Iris pigment epithelial cell (primary cell): ENCODE results near the gene FOXJ3.
A peak's percentile ranks its signal among the peaks of the same experiment; 100 is the strongest.

Source experiments
- DNase-seq: peaks from one replicate; pipeline ENCODE4 v3.0.0-alpha.2; 2011; ENCODE audit warnings: low read depth

The FOXJ3 gene

GRCh38 chr1:42167611-42168390 lies 167.2 kb downstream of the FOXJ3 start:
- no peak for DNase-seq

- DNase-seq = peak; percentile 29
These were observed 169.4 kb downstream of the FOXJ3 start for GRCh38 chr1:42165511-42166210.

- no peak for DNase-seq
These were observed 170.2 kb downstream of the FOXJ3 start, which contains the start of gene GUCA2A for GRCh38 chr1:42164551-42165420. TSS of gene GUCA2A (minus strand) at chr1:42164745. CDS start at chr1:42164712, 33 bp downstream.

- DNase-seq = no peak
These were observed 171.2 kb downstream of the FOXJ3 start for GRCh38 chr1:42163536-42164503.

GRCh38 chr1:42163114-42163513 lies 171.9 kb downstream of the FOXJ3 start:
- no peak for DNase-seq

GRCh38 chr1:42162181-42162580 lies 172.9 kb downstream of the FOXJ3 start:
- DNase-seq = no peak

- peak; percentile 28 for DNase-seq
These were observed 176.8 kb downstream of the FOXJ3 start for GRCh38 chr1:42158189-42158588.

- no peak for DNase-seq
These were observed 177.4 kb downstream of the FOXJ3 start for GRCh38 chr1:42157667-42158066.

- DNase-seq = no peak
These were observed 179.7 kb downstream of the FOXJ3 start for GRCh38 chr1:42155362-42155761.

GRCh38 chr1:42154685-42155084 lies 180.3 kb downstream of the FOXJ3 start:
- no peak for DNase-seq

GRCh38 chr1:42153624-42154023 lies 181.4 kb downstream of the FOXJ3 start:
- no peak for DNase-seq

- no peak for DNase-seq
These were observed 182.0 kb downstream of the FOXJ3 start, which contains the start of gene GUCA2B for GRCh38 chr1:42152907-42153600. TSS of gene GUCA2B (plus strand) at chr1:42153410. CDS start at chr1:42153451, 41 bp downstream.

- no peak for DNase-seq
These were observed 182.9 kb downstream of the FOXJ3 start for GRCh38 chr1:42152119-42152518.

- no peak for DNase-seq
These were observed 184.4 kb downstream of the FOXJ3 start for GRCh38 chr1:42150651-42151050.

- no peak for DNase-seq
These were observed 186.9 kb downstream of the FOXJ3 start for GRCh38 chr1:42148166-42148565.

GRCh38 chr1:42146626-42147320 lies 188.3 kb downstream of the FOXJ3 start:
- peak; percentile 45 for DNase-seq

- no peak for DNase-seq
These were observed 189.0 kb downstream of the FOXJ3 start for GRCh38 chr1:42145764-42146625.

- DNase-seq = no peak
These were observed 189.7 kb downstream of the FOXJ3 start for GRCh38 chr1:42145389-42145716.
